GM12873 (cell line): ENCODE data around the gene ATF5.

ENCODE experiments used
- TF ChIP-seq, protein P1 (sequence below): IDR thresholded peaks from 2 replicates; pipeline ENCODE4 v1.5.1; 2012; ENCODE audit warnings: low read depth, mild to moderate bottlenecking, moderate library complexity, low read length, control low read depth; ENCODE audit not compliant: insufficient read depth; ENCODE audit errors: missing control alignments

The ATF5 gene

DNA sequence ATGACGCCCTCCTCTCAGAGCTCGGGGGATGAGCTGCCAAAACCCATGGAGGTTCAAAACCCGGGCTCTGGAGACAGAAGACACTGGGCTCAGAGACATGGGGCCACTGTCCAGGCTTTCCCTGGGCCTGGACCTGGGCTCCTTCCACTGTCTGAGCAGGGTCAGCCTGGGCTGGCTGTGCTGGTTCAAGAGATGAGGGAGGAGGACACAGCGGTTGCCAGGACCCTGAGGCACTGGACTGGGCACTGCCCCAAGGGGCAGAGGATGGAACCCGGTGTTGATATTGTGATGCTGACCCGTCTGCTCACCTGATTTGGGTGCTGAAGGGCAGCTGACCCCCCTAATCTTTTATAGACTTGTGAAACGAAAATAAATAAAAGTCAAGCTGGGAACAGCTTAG is 46.0 kb downstream of the ATF5 start:
- TF ChIP-seq, protein P1, sequence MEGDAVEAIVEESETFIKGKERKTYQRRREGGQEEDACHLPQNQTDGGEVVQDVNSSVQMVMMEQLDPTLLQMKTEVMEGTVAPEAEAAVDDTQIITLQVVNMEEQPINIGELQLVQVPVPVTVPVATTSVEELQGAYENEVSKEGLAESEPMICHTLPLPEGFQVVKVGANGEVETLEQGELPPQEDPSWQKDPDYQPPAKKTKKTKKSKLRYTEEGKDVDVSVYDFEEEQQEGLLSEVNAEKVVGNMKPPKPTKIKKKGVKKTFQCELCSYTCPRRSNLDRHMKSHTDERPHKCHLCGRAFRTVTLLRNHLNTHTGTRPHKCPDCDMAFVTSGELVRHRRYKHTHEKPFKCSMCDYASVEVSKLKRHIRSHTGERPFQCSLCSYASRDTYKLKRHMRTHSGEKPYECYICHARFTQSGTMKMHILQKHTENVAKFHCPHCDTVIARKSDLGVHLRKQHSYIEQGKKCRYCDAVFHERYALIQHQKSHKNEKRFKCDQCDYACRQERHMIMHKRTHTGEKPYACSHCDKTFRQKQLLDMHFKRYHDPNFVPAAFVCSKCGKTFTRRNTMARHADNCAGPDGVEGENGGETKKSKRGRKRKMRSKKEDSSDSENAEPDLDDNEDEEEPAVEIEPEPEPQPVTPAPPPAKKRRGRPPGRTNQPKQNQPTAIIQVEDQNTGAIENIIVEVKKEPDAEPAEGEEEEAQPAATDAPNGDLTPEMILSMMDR, result no peak

DNA sequence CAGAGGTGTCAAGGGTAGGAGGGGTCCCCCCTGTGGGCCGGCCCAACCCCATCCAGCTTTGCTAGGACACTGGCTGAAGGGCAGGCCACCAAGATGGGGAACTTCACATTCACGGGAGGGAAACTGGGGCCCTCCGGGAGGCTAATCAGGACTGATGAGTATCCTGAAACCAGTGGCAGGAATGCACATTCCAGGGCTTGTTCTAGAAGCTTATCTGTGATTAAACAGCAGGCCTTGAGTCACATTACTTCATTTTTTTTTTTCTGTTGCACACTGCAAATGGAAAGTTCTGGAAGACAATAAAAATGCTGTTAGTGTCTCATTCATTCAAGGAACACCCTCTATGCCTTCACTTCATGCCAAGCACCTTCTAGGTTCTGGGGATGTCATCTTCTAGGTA is 47.5 kb downstream of the ATF5 start:
- TF ChIP-seq, protein P1, result no peak

DNA sequence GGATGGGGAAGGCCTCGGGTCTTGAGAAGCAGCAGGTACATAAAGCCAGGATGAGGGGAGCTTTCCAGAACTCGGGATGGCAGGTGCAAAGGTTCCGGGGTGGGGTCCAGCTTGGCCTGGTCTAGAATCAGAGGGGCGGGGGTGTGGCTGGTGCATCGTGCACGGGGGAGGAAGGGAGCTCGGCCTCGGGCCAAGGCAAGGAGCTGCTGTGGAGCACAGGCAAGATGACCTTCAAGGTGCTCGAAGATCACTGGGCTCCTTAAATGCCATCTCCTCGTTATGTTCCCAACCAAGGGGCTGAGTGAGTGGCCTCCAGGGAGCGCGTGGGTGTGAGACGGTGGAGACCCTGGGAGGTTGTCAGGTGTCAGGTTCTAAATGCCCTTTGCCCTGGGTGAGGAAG is 48.1 kb downstream of the ATF5 start:
- TF ChIP-seq, protein P1, result no peak

DNA sequence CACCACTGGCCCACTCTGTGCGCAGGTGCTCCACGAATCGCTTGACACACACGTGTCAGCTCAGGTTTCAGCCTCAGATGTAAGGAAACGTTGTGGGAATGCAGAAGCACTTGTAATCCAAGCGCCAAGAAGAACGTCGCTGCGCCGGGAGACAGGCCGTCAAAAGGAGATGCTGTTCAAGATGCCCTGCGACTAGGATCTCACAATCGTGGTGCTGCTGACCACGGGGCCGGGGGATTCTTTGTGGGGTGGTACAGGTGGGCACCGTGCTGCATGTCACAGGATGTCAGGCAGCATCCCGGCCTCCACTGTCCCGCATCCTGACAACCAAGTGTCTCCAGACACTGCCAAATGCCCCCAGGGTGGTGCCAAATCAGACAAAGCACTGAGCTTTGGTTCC is 48.9 kb downstream of the ATF5 start:
- TF ChIP-seq, protein P1, result no peak

DNA sequence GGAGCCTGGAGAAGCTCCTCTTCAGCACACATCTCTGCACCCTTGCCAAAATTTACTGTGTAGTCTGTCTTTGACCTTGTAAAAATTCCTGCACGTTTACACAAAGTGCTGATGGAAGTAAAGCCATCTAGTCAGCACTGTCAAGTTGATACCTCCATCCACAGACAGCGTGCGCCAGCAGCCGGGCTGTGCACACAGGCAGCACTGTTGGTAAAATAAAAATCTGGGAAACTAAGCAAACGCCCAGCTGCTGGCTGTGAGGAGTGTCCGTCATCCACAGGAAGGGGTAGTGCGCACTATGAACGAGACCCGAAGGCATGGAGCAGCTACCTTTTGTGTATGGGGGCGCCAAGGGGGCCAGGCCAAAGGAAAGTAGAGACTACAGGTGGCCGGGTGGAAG is 49.3 kb downstream of the ATF5 start:
- TF ChIP-seq, protein P1, result no peak

DNA sequence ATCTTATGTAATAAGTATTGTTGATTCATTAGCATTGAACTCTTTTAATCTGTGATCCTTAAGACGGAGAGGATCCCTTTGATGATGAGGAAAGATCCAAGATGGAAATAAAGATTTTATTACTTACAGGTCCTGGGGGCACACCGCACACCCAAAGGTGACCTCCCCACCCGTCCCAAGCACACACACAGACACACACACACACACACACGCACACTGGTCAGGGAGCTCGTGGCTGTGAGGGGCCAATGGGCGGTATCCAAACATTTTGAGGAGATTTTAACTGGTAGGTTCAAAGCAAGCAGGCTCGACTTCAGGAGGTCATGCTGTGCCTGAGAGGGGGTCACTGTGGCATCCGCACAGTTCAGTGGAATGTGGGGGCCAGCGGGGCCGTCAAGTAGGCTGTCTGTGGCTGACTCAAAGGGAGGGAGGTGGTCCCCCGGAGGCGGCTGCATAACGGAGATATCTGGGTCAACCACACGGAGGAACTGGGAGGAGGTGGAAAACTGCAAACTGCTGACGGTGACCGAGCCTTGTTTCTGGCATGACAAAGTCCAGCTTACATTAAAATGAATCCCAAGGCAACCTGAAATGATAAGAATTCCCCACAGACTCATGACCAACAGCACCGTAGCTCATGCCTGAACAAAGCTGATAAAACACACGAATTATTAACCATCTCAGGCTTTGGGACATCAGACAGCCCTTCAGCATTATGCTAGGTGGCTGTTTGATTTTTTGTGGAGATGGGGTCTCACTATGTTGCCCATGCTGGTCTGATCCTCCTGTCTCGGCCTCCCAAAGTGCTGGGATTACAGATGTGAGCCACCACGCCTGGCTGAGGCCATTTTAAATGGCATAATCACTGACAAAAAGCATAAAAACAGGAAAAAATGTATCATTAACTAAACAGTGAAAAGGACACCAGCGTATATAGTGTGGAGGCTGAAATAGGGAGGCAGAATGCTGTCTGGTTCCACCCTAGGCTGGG is 52.9 kb downstream of the ATF5 start:
- TF ChIP-seq, protein P1, result no peak
